ENCODE measurements around the gene WWC2.

Gene WWC2

DNA sequence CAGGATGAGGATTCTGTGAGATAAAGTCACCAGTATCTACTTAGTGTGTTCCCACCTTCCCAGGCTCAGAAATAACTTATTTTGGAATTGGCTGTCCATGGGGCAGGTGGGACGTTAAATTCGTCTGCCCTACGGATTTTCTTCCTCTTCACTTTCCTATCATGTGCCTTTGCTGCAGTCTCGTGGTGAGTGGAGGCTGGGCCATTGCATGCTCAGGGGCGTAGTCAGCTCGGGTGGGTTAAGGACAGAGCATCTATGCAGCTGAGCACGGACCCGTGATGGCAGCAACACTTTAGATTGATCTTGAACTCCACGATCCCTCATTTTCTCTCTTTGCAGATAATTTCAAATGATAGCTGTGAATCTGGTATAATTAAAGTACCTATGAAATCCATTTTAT lies 169.5 kb downstream of the WWC2 start:
- Histone ChIP-seq H3K36me3 (ENCODE audit: low read length) (no peaks in the 10 kb centered on the region), H4K20me1 (ENCODE audit: low read depth, low read length) (no peaks in the 10 kb centered on the region), H3K9me2 (replicated peaks; ENCODE audit: insufficient read depth, low read length) (no peaks in the 10 kb centered on the region), H3K4me2 (ENCODE audit: low read depth, low read length, poor library complexity, severe bottlenecking) (no peak overlapping the region), H2AFZ (ENCODE audit: low read depth, low read length, severe bottlenecking) (no peak overlapping the region), H3K4me3 (ENCODE audit: insufficient read depth, low read length, poor library complexity, severe bottlenecking) (no peak overlapping the region), H3K27me3 (ENCODE audit: low read length) (no peaks in the 10 kb centered on the region), H3K9me3 (ENCODE audit: insufficient read depth, low read length) (no peaks in the 10 kb centered on the region), H3K9ac (ENCODE audit: low read length) (no peak overlapping the region), H3F3A (ENCODE audit: insufficient read depth) (no peaks in the 10 kb centered on the region), H3K79me2 (ENCODE audit: insufficient read depth, low read length) (no peaks in the 10 kb centered on the region), H3K27ac (ENCODE audit: low read depth, low read length) (no peak overlapping the region)
- TF ChIP-seq CTCF (IDR thresholded peaks at IDR 0.05; ENCODE audit: insufficient read depth, low read length, poor library complexity, severe bottlenecking) (no peak), EZH2phosphoT487 (conservative IDR thresholded peaks at IDR 0.05; ENCODE audit: low read length) (no peak)

- no peaks in the 10 kb centered on the region for H3F3A ChIP-seq (ENCODE audit: insufficient read depth)
- H3K79me2 ChIP-seq (ENCODE audit: insufficient read depth, low read length): no peaks in the 10 kb centered on the region
- H2AFZ ChIP-seq (ENCODE audit: low read depth, low read length, severe bottlenecking): no peak overlapping the region
- no peaks in the 10 kb centered on the region for H3K36me3 ChIP-seq (ENCODE audit: low read length)
- TF ChIP-seq EZH2phosphoT487 (conservative IDR thresholded peaks at IDR 0.05; ENCODE audit: low read length): no peak
- no peak for TF ChIP-seq CTCF (IDR thresholded peaks at IDR 0.05; ENCODE audit: insufficient read depth, low read length, poor library complexity, severe bottlenecking)
- no peaks in the 10 kb centered on the region for H3K27me3 ChIP-seq (ENCODE audit: low read length)
- no peak overlapping the region for H3K4me3 ChIP-seq (ENCODE audit: insufficient read depth, low read length, poor library complexity, severe bottlenecking)
- H3K4me2 ChIP-seq (ENCODE audit: low read depth, low read length, poor library complexity, severe bottlenecking): no peak overlapping the region
- H3K9ac ChIP-seq (ENCODE audit: low read length): no peak overlapping the region
- no peaks in the 10 kb centered on the region for H4K20me1 ChIP-seq (ENCODE audit: low read depth, low read length)
- H3K27ac ChIP-seq (ENCODE audit: low read depth, low read length): no peak overlapping the region
- H3K9me2 ChIP-seq (replicated peaks; ENCODE audit: insufficient read depth, low read length): no peaks in the 10 kb centered on the region
- H3K9me3 ChIP-seq (ENCODE audit: insufficient read depth, low read length): peaks cover 3% of the 10 kb centered on the region; the same call in 1 of the 2 replicates
Measured at GRCh38 chr4:183272384-183272783, 173.3 kb downstream of the WWC2 start.

DNA sequence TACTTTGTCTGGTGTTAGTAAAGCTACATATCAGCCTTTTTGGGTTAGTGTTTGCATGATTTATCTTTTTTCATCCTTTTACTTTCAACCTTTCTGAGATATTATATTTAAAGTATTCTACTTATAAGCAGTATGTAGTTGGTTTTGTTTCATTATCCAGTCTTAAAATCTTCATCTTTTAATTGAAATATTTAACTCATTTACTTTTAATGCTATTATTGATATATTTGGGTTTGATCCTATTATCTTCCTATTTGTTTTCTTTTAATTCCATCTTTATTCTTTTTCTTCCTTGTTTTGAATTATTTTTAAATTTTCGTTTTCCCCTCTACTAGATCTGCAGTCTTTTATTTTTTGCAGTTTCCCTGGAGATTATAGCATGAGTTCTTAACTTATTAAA lies 177.0 kb downstream of the WWC2 start:
- Histone ChIP-seq H3K4me3 (ENCODE audit: insufficient read depth, low read length, poor library complexity, severe bottlenecking) (no peak overlapping the region), H3K9me2 (replicated peaks; ENCODE audit: insufficient read depth, low read length) (no peaks in the 10 kb centered on the region), H3F3A (ENCODE audit: insufficient read depth) (no peaks in the 10 kb centered on the region), H3K9me3 (ENCODE audit: insufficient read depth, low read length) (peaks cover 3% of the 10 kb centered on the region; the same call in 1 of the 2 replicates), H3K4me2 (ENCODE audit: low read depth, low read length, poor library complexity, severe bottlenecking) (no peak overlapping the region), H2AFZ (ENCODE audit: low read depth, low read length, severe bottlenecking) (no peak overlapping the region), H3K27me3 (ENCODE audit: low read length) (no peaks in the 10 kb centered on the region), H3K27ac (ENCODE audit: low read depth, low read length) (no peak overlapping the region), H4K20me1 (ENCODE audit: low read depth, low read length) (no peaks in the 10 kb centered on the region), H3K9ac (ENCODE audit: low read length) (no peak overlapping the region), H3K79me2 (ENCODE audit: insufficient read depth, low read length) (no peaks in the 10 kb centered on the region), H3K36me3 (ENCODE audit: low read length) (no peaks in the 10 kb centered on the region)
- TF ChIP-seq EZH2phosphoT487 (conservative IDR thresholded peaks at IDR 0.05; ENCODE audit: low read length) (no peak), CTCF (IDR thresholded peaks at IDR 0.05; ENCODE audit: insufficient read depth, low read length, poor library complexity, severe bottlenecking) (no peak)
